Activated CD8-positive, alpha-beta memory T cell treated with anti-CD3 and anti-CD28 coated beads, Interleukin-2, amount 50 U/mL, for 4 hours (primary cell): ENCODE measurements around the gene ADARB1.
A peak's percentile ranks its signal among the peaks of the same experiment; 100 is the strongest.

ENCODE experiments used
- DNase-seq: peaks from one replicate; pipeline ENCODE4 v3.0.0-alpha.2; 2020

ADARB1 gene

DNA sequence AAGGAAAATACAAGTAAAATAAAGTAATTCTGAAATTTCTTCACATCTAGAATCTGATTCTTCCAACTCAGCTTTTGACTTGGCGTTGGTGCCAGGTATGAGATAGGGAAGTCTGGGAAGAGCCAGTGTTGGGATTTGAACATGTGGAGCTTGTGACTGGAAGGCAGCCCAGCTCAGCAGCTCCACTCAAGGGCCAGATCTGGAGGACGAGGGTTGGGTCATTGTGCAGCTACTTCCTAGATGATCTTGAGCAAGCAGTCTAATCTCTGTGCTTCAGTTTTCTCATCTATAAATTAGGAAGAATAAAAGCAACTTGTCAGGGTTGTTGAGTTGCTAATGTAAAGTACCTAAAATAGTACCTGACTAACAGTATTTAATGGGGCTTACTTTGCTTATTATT, 5.0 kb downstream of the ADARB1 start:
- no peak for DNase-seq

DNA sequence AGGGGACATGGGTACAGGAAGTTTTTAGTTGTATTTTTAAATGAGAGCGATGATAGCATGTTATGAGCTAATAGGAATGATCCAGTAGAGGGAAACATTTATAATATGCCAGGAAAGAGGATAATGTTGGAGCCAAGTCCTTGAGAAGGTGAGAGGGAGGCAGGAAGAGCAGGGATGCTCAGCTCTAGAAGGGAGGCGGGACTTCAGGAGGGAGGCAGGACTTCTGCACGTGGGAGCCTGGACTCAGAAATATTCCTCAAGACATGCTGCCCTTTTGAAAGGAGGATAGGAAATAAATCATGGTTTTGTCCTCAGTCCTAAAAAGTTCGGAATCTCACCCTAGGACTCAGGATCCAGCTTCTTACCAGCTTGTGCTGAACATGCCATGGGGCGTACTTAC, 5.9 kb downstream of the ADARB1 start:
- DNase-seq, result no peak

DNA sequence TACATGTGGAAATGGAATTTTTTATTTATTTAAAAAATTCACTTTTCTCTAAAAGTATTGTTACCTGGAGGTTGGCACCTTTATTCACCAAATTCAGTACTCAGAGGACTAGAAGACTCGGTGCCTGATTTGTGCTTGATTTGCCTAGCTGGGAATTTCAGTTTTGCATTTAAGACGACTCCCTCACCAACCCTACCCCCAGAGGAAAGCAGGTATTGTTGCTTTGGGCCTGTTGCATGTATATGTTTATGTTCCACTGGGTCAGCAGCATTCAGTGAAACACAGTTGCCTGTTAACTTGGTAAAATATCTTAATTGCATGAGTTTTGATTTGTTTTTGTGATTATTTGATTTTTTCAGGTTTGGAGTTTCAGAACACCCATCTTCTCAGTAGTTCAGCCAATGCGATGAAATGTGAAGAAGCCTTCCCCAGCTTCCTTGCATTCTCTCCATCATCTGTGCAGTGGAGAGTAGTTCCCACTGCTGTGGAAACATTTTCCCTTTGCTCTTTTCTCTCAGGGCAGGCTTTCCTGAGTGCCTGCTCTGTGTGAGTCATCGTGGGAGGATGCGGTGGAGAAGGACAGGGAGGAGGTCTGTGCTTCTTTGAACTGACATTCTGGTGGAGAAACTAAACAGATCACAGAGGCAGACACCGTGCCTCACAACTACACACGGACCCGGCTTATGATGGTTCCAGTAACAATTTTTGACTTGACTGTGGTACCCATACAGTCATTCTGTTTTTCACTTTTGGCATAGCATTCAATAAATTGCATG, 6.4 kb downstream of the ADARB1 start:
- peak; percentile 30 for DNase-seq

GRCh38 chr21:45081636-45082035, 7.3 kb downstream of the ADARB1 start:
- no peak for DNase-seq

GRCh38 chr21:45082736-45083135, 8.4 kb downstream of the ADARB1 start:
- no peak for DNase-seq

GRCh38 chr21:45084121-45084520, 9.7 kb downstream of the ADARB1 start:
- DNase-seq, result no peak

DNA sequence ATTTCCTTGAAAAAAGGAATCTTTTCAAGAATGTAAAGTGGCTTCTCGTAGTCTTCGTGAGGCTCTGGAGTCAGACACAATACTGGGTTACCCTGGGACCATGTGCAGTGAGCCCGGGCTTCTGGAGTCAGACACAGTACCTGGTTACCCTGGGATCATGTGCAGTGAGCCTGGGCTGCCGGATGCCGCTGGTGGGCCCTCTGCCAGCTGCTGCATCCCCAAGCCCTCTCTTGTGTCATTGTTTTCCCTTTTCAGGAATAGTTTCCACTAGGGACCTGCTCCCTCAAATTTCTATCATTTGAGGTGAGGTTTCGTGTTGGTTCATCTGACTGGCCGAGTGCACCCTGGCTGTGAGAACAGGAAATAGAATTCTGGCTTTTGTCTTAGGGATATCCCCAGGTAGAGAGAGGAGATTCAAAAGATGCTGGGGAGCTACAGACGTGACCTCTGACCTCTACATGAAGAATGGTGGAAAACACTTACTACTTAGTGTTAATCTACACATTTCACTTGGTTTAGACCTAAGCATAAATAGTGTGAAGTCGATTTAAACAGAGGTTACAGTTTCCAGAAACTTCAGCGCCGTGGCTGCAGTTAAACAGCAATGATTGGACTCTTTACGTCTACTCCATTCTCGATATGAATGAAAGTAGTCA, 10.6 kb downstream of the ADARB1 start:
- DNase-seq, result no peak

- DNase-seq, result no peak
These were observed 11.3 kb downstream of the ADARB1 start for GRCh38 chr21:45085700-45086099.

DNA sequence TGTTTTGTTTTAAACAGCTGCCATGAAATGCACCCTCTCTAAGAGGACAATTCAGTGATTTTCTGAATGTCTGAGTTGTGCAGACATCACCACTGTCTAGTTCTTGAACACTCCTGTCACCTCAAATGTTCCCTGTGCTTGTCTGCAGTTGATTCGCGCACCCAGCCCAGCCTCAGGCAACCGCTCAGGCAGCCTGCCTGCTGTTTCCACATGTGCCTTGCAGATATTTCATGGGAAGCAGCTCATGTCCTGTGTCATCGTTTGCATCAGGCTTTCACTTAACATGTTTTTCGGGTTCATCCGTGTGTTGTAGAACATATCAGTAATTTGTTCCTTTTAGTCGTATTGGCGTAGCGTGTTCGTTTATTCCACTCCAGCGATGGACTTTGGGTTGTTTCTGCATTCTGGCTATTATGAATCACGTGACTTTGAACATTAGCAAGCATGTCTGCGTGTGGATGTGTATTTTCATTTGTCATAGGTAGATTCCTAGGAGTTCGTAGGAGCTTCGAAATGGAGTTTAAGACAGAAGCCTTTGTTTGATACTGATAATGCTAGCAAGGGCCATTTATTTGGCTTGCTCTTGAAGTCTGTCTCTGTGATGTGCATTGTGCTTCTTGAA, 12.1 kb downstream of the ADARB1 start:
- no peak for DNase-seq

DNA sequence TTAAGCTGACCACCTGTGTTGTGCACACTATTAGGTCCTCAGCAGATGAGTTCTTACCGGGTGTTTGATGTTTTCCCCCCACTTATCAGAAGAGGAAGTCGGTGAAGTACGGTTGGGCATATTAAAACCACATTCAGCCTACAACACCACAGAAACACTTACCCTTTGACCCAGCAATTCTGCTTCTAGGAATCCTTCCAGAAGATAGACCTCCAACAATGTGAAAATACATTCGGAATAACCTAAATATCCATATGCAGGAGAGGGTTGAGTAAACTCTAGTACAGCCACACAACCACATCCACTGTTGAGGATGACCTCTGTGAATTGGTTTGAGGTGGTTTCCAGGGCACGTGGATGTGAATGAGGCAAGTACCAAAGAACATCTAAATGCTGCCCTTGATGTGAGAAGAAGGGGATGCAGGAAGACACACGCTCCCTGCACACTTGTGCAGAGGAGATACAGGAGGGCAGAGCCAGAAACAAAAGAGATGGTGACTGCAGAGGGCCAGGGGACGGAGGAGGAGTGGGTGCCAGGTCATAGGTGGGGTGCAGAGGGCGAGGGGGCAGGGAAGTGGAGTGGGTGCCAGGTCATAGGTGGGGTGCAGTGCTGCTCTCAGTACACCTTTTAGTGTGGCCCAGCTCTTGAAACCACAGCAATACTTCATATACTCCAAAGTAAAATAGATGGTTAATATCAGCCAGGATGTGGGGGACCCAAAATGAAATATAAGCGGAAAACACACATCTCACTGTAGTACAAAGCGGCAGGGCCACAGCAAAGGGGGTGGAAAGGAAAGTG, 12.8 kb downstream of the ADARB1 start:
- DNase-seq, result no peak

DNA sequence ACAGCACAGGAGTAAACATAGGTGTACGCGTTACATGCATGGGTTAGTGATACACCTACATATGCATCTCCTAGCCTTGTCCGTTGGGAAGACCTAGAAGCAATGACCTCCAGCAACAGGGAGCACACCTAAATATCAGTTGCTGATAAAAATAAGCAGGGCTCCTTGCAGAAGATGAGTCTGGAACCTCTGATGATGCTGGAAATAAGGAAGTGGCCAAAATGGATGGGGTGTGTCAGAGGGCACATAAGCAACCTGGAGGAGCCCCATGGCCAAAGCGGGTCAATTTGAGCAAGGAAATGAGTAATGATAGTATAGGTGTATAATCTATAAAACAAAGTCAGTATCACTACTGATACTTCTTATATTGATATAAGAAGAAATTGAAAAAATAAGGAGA, 13.7 kb downstream of the ADARB1 start:
- no peak for DNase-seq

- DNase-seq, result no peak
These were observed 14.3 kb downstream of the ADARB1 start for GRCh38 chr21:45088729-45089128.

GRCh38 chr21:45089964-45090363, 15.6 kb downstream of the ADARB1 start:
- no peak for DNase-seq

DNA sequence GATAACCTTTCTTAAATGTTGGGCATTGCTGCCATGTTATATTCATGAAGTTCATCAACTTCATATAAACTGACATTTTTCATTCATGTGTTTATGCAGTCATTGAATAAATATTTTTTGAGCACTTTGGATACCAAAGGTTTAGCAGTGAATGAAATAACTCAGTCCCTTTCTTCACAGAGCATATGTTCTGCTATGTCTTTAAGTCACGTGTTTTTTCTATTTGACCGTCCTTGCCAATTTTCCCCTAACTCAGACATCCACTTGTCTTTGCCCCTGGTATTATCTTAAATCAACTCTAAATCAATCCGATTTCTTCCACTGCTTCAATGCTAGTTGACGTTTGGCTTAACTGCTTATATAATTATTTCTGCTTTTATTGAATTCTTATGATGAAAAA, 16.6 kb downstream of the ADARB1 start:
- DNase-seq, result no peak

DNA sequence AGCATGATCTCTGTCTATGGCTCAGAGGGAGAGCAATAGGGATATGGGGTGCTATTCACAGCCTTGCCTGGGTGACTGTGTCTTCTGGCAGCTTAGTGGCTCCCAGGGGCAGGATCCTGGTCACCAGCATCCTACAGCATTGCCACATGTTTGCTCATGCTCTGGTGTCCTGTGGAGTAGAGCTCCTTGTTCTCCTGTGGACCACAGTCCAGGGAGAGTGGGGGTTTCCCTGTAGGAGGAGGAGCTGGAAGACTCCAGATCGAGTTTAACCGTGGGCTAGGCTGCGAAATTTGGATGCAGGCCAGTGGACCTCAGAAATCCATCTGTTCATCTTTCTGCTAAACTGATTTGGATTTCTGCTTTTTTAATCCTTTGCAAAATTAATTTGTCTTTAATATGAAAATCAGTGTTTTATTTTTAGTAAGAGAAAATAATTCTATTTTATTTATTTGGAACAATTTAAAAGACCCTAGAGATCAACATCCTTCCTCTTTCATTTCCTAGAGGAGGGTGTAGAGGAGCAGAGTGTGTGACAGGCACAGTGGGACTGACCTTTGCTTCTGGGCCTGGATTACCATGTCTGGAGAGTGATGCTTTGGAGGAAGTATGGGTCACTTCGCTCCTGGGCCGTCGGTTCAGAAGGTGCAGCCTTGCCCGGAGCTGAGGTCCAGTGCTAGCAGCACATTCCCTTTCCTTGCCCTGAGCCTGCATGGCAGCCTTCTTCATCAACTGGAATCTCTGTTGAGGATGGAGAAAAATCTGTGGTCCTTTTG, 17.4 kb downstream of the ADARB1 start:
- DNase-seq, result no peak

DNA sequence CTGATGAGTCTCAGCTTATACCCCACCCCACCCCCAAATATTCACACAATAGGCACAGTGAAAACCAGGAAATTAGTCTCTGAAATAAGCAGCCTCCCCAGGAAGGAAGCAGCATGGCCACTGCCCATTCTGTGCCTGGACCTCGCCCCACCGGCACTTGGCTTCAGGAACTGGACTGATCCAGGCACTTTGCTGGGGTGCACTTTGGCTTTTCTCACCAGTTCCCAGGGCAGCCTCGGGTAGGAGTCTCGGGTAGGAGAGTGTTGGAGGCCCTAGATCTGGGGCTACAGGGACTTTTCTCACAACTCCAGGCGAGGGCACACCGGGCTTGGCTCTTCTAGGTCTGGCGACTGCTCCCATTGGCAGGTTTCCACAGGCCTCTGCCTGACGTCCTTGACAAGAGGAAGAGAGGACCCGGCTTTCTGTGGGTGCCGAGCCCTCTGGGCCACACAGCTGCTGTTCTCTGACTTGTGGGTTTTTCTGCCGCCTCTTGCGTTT, 18.7 kb downstream of the ADARB1 start:
- DNase-seq, result no peak

DNA sequence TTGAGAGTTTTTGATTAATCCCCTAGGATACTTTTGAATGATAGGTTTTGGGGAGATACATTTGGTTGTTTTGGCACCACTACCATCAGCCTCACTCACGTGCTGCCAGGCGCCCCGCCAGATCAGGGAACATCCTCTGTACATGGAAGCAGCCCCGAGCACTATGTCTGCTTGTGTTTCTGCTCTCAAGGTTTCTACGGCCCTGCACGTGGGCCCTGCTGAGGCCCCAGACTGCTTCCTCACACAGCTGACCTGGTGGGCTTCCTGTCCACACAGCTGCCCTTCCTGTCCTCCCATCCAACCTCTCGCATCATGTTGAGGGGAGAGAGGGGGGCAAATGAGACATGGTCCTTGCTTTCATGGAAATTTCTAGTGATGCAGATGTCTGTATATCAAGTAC, 20.0 kb downstream of the ADARB1 start:
- no peak for DNase-seq

GRCh38 chr21:45095505-45095904, 21.1 kb downstream of the ADARB1 start:
- no peak for DNase-seq

DNA sequence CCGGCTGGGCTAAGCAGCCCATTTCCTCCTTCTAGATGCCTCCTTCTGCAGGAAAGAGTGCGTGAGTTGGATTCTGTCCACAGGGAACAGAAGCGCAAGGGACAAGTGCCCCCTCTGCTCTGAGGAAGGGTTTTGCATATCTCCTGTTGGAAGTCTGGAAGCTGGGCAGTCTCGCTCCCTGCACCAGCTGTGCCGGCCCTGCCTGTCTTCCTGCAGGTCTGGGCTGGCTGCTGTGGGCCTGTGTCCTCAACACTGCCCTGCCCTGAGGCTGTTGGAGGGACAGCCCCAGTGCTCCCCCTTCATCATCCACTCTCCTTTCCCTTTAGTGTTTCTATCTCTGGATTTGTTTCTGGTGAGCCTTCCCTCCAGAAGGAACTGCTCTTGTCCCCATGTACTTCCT, 21.8 kb downstream of the ADARB1 start:
- DNase-seq, result no peak

DNA sequence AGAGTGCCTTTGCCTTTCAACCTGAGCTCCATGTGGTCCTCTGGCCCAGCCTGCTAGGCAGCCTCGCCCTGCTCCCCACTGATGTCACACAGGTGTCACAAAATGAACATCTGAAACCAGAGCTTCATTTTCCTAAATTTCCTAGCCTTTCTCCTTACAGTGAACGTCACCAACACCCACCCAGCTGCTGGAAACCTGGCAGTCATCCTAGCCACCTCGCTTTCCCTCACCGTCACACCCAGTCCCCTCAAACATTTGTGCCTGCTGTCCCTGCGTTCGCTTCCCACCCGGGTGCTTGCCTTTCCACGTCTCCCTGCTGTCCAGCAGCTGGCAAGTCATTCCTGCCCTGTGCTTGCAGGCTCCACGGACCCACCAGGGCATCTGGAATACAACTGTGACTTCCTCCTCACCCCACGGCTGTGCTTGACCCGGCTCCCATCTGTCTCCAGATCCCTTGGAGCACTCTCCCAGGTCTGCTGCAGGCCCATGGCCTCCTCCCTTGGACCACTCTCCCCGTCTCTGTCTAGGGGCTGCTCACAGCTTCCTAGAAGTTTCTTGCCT, 23.5 kb downstream of the ADARB1 start:
- DNase-seq, result no peak

DNA sequence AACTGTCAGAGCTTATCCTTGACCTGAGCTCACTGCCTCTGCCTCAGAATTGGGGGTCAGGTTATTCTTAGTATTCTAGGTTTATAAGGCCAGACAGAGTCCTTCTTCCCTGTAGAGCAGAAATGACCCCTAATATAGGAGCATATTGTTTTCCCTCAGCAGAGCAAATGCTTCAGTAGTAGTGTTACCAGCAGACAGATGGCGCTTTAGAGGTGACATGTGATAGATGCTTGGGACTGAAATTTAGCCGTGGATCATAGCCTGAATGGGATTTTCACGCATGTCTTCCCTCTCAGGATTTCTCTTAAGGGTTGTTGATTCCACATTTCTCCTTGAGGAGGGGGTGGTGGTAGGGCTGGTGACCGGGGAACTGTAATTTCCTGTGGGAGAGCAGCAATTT, 24.5 kb downstream of the ADARB1 start:
- DNase-seq, result no peak

DNA sequence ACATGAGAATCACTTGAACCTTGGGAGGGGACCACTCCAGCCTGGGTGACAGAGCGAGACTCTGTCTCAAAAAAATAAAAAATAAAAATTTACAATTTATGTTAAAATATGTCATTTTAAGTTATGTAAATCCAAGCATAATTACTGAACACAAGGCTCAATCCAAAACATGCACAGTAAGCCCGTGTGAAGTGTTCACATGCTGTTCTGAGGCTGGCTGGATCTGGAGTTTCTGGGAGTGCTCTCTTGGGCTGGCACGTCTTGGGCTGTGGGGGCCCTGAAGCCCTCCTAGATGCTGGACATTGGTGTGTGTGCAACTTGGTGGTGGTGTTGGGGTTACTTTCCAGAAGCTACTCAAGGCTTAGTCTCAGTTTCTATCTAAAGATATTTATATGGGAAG, 25.2 kb downstream of the ADARB1 start:
- DNase-seq, result no peak
